Ishikawa (cell line): ENCODE data around the gene ZNF629.
A peak's percentile ranks its signal among the peaks of the same experiment; 100 is the strongest.

Source experiments
- CREB1 ChIP-seq: IDR thresholded peaks from 2 replicates; pipeline ENCODE4 v1.6.1; 2012; ENCODE audit warnings: low read depth
- EP300 ChIP-seq: IDR thresholded peaks from 2 replicates; pipeline ENCODE4 v1.6.1; 2012; ENCODE audit warnings: borderline replicate concordance
- FOXM1 ChIP-seq: IDR thresholded peaks from 2 replicates; pipeline ENCODE4 v1.6.1; 2012; ENCODE audit warnings: low read depth, borderline replicate concordance
- RAD21 ChIP-seq: IDR thresholded peaks from 2 replicates; pipeline ENCODE4 v1.6.1; 2012; ENCODE audit warnings: low read depth
- TAF1 ChIP-seq: IDR thresholded peaks from 2 replicates; pipeline ENCODE4 v1.6.1; 2012; ENCODE audit warnings: low read depth, mild to moderate bottlenecking
- TCF12 ChIP-seq: IDR thresholded peaks from 2 replicates; pipeline ENCODE4 v1.6.1; 2012; ENCODE audit warnings: low read depth
- TF ChIP-seq, protein P1 (sequence below): IDR thresholded peaks from 2 replicates; pipeline ENCODE4 v1.6.1; 2012
- TF ChIP-seq, protein P2 (sequence below): IDR thresholded peaks from 2 replicates; pipeline ENCODE4 v1.6.1; 2012; ENCODE audit warnings: low read depth, mild to moderate bottlenecking

DNA sequence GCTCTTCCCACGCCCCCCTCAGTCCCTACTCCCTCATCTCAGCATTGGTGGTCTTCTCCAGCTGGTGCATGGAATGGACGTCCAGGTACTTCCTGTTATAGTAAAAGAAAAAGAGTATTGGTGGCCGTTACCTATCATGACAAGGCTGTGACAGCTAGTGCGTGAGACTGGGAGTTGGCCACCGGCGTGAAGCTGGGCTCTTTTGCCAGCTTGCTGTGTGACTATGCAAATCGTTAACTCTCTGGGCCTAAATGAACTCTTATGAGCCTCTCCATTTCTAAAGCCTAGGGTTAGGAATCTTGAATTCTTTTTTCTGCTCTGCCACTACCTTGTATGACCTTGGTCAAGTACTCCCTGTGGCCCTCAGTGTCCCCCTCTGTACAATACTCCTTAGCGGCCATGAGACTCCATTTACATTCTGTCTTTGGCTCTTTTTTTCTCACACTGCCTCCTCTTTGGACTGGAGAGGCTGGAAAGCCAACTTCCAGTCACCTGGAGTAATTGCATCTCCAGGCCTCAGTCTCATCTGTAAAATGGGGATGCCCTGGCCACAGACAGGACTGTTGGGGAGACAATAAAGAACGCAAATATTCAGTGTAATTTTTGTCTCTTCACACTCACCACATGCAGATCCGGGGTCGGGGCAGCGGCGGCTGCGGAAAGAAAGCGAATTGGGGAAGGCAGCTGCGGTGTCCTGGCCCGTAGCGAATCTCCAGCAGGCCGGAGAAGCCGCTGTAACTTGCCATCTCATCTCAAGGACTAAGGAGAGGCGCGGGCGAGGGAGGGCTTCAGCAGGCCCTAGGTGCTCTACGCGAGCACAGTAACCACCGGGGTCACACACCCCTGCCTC, 26.2 kb downstream of the ZNF629 start:
- TF ChIP-seq FOXM1 (no peak), EP300 (0 out of 2 replicates have a peak, but pooled peaks have one; percentile 4), CREB1 (no peak), TAF1 (no peak), RAD21 (no peak), TCF12 (no peak)
- TF ChIP-seq, protein P1, sequence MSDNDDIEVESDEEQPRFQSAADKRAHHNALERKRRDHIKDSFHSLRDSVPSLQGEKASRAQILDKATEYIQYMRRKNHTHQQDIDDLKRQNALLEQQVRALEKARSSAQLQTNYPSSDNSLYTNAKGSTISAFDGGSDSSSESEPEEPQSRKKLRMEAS: no peak
- TF ChIP-seq, protein P2, sequence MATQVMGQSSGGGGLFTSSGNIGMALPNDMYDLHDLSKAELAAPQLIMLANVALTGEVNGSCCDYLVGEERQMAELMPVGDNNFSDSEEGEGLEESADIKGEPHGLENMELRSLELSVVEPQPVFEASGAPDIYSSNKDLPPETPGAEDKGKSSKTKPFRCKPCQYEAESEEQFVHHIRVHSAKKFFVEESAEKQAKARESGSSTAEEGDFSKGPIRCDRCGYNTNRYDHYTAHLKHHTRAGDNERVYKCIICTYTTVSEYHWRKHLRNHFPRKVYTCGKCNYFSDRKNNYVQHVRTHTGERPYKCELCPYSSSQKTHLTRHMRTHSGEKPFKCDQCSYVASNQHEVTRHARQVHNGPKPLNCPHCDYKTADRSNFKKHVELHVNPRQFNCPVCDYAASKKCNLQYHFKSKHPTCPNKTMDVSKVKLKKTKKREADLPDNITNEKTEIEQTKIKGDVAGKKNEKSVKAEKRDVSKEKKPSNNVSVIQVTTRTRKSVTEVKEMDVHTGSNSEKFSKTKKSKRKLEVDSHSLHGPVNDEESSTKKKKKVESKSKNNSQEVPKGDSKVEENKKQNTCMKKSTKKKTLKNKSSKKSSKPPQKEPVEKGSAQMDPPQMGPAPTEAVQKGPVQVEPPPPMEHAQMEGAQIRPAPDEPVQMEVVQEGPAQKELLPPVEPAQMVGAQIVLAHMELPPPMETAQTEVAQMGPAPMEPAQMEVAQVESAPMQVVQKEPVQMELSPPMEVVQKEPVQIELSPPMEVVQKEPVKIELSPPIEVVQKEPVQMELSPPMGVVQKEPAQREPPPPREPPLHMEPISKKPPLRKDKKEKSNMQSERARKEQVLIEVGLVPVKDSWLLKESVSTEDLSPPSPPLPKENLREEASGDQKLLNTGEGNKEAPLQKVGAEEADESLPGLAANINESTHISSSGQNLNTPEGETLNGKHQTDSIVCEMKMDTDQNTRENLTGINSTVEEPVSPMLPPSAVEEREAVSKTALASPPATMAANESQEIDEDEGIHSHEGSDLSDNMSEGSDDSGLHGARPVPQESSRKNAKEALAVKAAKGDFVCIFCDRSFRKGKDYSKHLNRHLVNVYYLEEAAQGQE: no peak
